ENCODE data around the gene AKAP8. TPM values are rescaled to one million over a fixed set of nuclear protein-coding genes. Genes with fewer than 3 reads are reported as not detected.
"Not testable (repeated sequence)": the region's sequence is repeated elsewhere in the genome, so short reads cannot be mapped to it uniquely, and the experiment has no call there.

The AKAP8 gene
- total and polyA plus RNA-seq, 3 experiments from 2014 or later = 22.3 to 59.8 (median 48.6) TPM

DNA sequence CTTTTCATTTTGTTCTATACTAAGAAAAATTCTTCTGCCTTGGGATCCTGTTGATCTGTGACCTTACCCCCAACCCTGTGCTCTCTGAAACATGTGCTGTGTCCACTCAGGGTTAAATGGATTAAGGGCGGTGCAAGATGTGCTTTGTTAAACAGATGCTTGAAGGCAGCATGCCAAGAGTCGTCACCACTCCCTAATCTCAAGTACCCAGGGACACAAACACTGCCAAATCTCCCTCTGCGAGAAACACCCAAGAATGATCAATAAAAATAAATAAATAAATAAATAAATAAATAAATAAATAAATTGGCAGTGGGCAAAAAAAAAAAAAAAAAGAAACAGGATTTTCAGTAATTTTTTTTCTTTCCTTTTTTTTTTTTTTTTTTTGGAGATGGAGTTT lies 15.8 kb downstream of the AKAP8 start:
- Mint-ChIP-seq H3K4me1 (peaks cover 5 to 11% (median 6%) of the 10 kb centered on the region in 3 donors), H3K36me3 (peaks cover 0 to 77% (median 8%) of the 10 kb centered on the region in 3 donors)
- DNase-seq; H3K4me3 Mint-ChIP-seq; H3K9me3 Mint-ChIP-seq; H3K4me1 ChIP-seq (ENCODE audit: insufficient read depth, low read length); H3K27ac Mint-ChIP-seq; H3K27ac ChIP-seq (ENCODE audit: low read depth, low read length); H3K27me3 Mint-ChIP-seq; H3K9me3 ChIP-seq (ENCODE audit: low read length); H3K4me3 ChIP-seq (ENCODE audit: low read length); H3K27me3 ChIP-seq (ENCODE audit: insufficient read depth, low read length, poor library complexity, severe bottlenecking): not testable (repeated sequence)
- POLR2A ChIA-PET = interaction anchor here (0.7 kb wide), 2 partner anchors 15 to 1332 kb away, joined by 3 to 7 read pairs; no protein-coding TSS in a partner anchor
- peaks cover 49% of the 10 kb centered on the region for H3K36me3 ChIP-seq (ENCODE audit: insufficient read depth, low read length)
- CTCF ChIA-PET = interaction anchor here (1.3 kb wide), 1 partner anchor 55 kb away, joined by 3 read pairs; the partner anchor contains the start of gene AKAP8L

DNA sequence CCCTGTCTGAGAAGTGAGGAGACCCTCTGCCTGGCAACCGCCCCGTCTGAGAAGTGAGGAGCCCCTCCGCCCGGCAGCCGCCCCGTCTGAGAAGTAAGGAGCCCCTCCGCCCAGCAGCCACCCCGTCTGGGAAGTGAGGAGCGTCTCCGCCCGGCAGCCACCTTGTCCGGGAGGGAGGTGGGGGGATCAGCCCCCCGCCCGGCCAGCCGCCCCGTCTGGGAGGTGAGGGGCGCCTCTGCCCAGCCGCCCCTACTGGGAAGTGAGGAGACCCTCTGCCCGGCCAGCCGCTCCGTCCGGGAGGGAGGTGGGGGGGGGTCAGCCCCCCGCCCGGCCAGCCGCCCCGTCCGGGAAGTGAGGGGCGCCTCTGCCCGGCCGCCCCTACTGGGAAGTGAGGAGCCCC lies 16.5 kb downstream of the AKAP8 start:
- H3K27ac Mint-ChIP-seq; H3K27me3 ChIP-seq (ENCODE audit: insufficient read depth, low read length, poor library complexity, severe bottlenecking); CTCF ChIA-PET; DNase-seq; H3K9me3 ChIP-seq (ENCODE audit: low read length); H3K9me3 Mint-ChIP-seq; H3K27ac ChIP-seq (ENCODE audit: low read depth, low read length); H3K4me3 ChIP-seq (ENCODE audit: low read length); H3K4me1 ChIP-seq (ENCODE audit: insufficient read depth, low read length); H3K27me3 Mint-ChIP-seq; H3K4me3 Mint-ChIP-seq: not testable (repeated sequence)
- peaks cover 5 to 11% (median 7%) of the 10 kb centered on the region in 3 donors for H3K4me1 Mint-ChIP-seq
- peaks cover 50% of the 10 kb centered on the region for H3K36me3 ChIP-seq (ENCODE audit: insufficient read depth, low read length)
- H3K36me3 Mint-ChIP-seq = peaks cover 7 to 77% (median 11%) of the 10 kb centered on the region in 3 donors
- POLR2A ChIA-PET = interaction anchor here (0.7 kb wide), 1 partner anchor 1333 kb away, joined by 3 read pairs; no protein-coding TSS in a partner anchor

DNA sequence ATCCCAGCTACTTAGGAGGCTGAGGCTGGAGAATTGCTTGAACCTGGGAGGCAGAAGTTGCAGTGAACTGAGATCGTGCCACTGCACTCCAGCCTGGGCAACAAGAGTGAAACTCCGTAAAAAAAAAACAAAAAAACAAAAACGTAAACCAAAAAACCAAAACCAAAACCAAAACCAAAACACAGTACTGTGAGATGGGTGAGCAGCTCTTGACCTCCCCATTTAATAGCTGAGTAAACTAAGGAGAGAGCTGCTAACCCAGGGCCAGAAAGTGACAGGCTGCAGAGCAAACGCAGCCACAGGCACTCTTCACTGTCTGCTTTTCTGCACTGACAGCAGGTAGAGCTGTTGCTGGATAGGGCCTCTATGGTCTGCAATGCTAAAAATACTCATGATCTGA lies 19.6 kb downstream of the AKAP8 start:
- H3K9me3 ChIP-seq (ENCODE audit: low read length); H3K27me3 Mint-ChIP-seq; H3K27me3 ChIP-seq (ENCODE audit: insufficient read depth, low read length, poor library complexity, severe bottlenecking); H3K4me3 ChIP-seq (ENCODE audit: low read length); POLR2A ChIA-PET; DNase-seq; H3K27ac ChIP-seq (ENCODE audit: low read depth, low read length); H3K9me3 Mint-ChIP-seq; H3K4me1 ChIP-seq (ENCODE audit: insufficient read depth, low read length): not testable (repeated sequence)
- Mint-ChIP-seq H3K36me3 (peaks cover 10 to 70% (median 16%) of the 10 kb centered on the region in 3 donors), H3K27ac (peak overlapping the region in 4 of 8 donors; percentile 21 to 76 (median 52)), H3K4me1 (peaks cover 5 to 11% (median 7%) of the 10 kb centered on the region in 3 donors), H3K4me3 (peak overlapping the region in 1 of 7 donors; percentile 32)
- CTCF ChIA-PET = interaction anchor here (1.0 to 1.2 kb wide), 3 partner anchors 9 to 38 kb away, joined by 3 to 4 read pairs (median 3); no protein-coding TSS in a partner anchor
- peaks cover 48% of the 10 kb centered on the region for H3K36me3 ChIP-seq (ENCODE audit: insufficient read depth, low read length)

- Mint-ChIP-seq H3K9me3 (no peaks in the 10 kb centered on the region), H3K27me3 (no peaks in the 10 kb centered on the region), H3K36me3 (peaks cover 10 to 76% (median 21%) of the 10 kb centered on the region in 3 donors), H3K4me1 (peaks cover 5 to 11% (median 7%) of the 10 kb centered on the region in 3 donors), H3K4me3 (no peak overlapping the region), H3K27ac (peak overlapping the region in 5 of 8 donors; percentile 29 to 75 (median 39))
- no peaks in the 10 kb centered on the region for H3K9me3 ChIP-seq (ENCODE audit: low read length)
- no peak overlapping the region for H3K27ac ChIP-seq (ENCODE audit: low read depth, low read length)
- H3K4me3 ChIP-seq (ENCODE audit: low read length) = no peak overlapping the region
- CTCF ChIA-PET = interaction anchor here (1.0 to 1.2 kb wide), 3 partner anchors 10 to 37 kb away, joined by 3 to 4 read pairs (median 3); no protein-coding TSS in a partner anchor
- POLR2A ChIA-PET = no interaction called here
- H3K4me1 ChIP-seq (ENCODE audit: insufficient read depth, low read length) = no peaks in the 10 kb centered on the region
- H3K36me3 ChIP-seq (ENCODE audit: insufficient read depth, low read length) = peaks cover 51% of the 10 kb centered on the region
- DNase-seq = no peak
- no peaks in the 10 kb centered on the region for H3K27me3 ChIP-seq (ENCODE audit: insufficient read depth, low read length, poor library complexity, severe bottlenecking)
These were observed 20.7 kb downstream of the AKAP8 start for GRCh38 chr19:15358918-15359317.

GRCh38 chr19:15357906-15358305 lies 21.7 kb downstream of the AKAP8 start:
- Histone ChIP-seq H3K4me3 (ENCODE audit: low read length) (no peak overlapping the region), H3K27ac (ENCODE audit: low read depth, low read length) (no peak overlapping the region), H3K4me1 (ENCODE audit: insufficient read depth, low read length) (no peaks in the 10 kb centered on the region), H3K36me3 (ENCODE audit: insufficient read depth, low read length) (peaks cover 51% of the 10 kb centered on the region), H3K9me3 (ENCODE audit: low read length) (no peaks in the 10 kb centered on the region), H3K27me3 (ENCODE audit: insufficient read depth, low read length, poor library complexity, severe bottlenecking) (no peaks in the 10 kb centered on the region)
- ChIA-PET POLR2A (no interaction called here), CTCF (interaction anchor here (0.7 kb wide), 1 partner anchor 90 kb away, joined by 3 read pairs; no protein-coding TSS in a partner anchor)
- Mint-ChIP-seq H3K27me3 (no peaks in the 10 kb centered on the region), H3K4me1 (peaks cover 5 to 11% (median 5%) of the 10 kb centered on the region in 3 donors), H3K9me3 (no peaks in the 10 kb centered on the region), H3K36me3 (peaks cover 10 to 79% (median 19%) of the 10 kb centered on the region in 3 donors), H3K4me3 (peak overlapping the region in 1 of 7 donors; percentile 16), H3K27ac (peak overlapping the region in 3 of 8 donors; percentile 5 to 70 (median 39))
- DNase-seq = no peak

- no peaks in the 10 kb centered on the region for H3K9me3 ChIP-seq (ENCODE audit: low read length)
- Mint-ChIP-seq H3K4me3 (no peak overlapping the region), H3K27me3 (no peaks in the 10 kb centered on the region), H3K36me3 (peaks cover 10 to 57% (median 19%) of the 10 kb centered on the region in 3 donors), H3K4me1 (peaks cover 0 to 2% (median 0%) of the 10 kb centered on the region in 3 donors), H3K27ac (peak overlapping the region in 1 of 8 donors; percentile 66), H3K9me3 (no peaks in the 10 kb centered on the region)
- H3K4me1 ChIP-seq (ENCODE audit: insufficient read depth, low read length) = no peaks in the 10 kb centered on the region
- POLR2A ChIA-PET = no interaction called here
- no peak for DNase-seq
- peaks cover 36% of the 10 kb centered on the region for H3K36me3 ChIP-seq (ENCODE audit: insufficient read depth, low read length)
- no peak overlapping the region for H3K27ac ChIP-seq (ENCODE audit: low read depth, low read length)
- no peak overlapping the region for H3K4me3 ChIP-seq (ENCODE audit: low read length)
- H3K27me3 ChIP-seq (ENCODE audit: insufficient read depth, low read length, poor library complexity, severe bottlenecking) = no peaks in the 10 kb centered on the region
- CTCF ChIA-PET = interaction anchor here (0.6 kb wide), 1 partner anchor 200 kb away, joined by 3 read pairs; no protein-coding TSS in a partner anchor
These were observed 24.9 kb downstream of the AKAP8 start for GRCh38 chr19:15354566-15355296.

- H3K9me3 ChIP-seq (ENCODE audit: low read length) = no peaks in the 10 kb centered on the region
- Mint-ChIP-seq H3K4me3 (no peak overlapping the region), H3K4me1 (peaks cover 0 to 2% (median 0%) of the 10 kb centered on the region in 3 donors), H3K27ac (peak overlapping the region in 1 of 8 donors; percentile 50), H3K9me3 (no peaks in the 10 kb centered on the region), H3K36me3 (peaks cover 10 to 49% (median 15%) of the 10 kb centered on the region in 3 donors), H3K27me3 (no peaks in the 10 kb centered on the region)
- no peak overlapping the region for H3K4me3 ChIP-seq (ENCODE audit: low read length)
- CTCF ChIA-PET = no interaction called here
- H3K36me3 ChIP-seq (ENCODE audit: insufficient read depth, low read length) = peaks cover 29% of the 10 kb centered on the region
- no peak for DNase-seq
- H3K27ac ChIP-seq (ENCODE audit: low read depth, low read length) = no peak overlapping the region
- H3K27me3 ChIP-seq (ENCODE audit: insufficient read depth, low read length, poor library complexity, severe bottlenecking) = no peaks in the 10 kb centered on the region
- no peaks in the 10 kb centered on the region for H3K4me1 ChIP-seq (ENCODE audit: insufficient read depth, low read length)
- POLR2A ChIA-PET = no interaction called here
These were observed 25.7 kb downstream of the AKAP8 start for GRCh38 chr19:15353908-15354307.

DNA sequence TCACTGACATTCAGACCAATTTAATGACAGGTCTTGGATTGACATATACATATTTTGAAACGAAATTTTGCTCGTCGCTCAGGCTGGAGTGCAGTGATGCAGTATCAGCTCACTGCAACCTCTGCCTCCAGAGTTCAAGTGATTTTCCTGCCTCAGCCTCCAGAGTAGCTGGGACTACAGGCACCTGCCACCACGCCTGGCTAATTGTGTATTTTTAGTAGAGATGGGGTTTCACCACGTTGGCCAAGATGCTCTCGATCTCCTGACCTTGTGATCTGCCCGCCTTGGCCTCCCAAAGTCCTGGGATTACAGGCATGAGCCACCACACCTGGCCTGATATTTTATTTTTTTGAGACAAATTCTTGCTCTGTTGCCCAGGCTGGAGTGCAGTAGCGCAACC lies 27.1 kb downstream of the AKAP8 start:
- DNase-seq; H3K9me3 Mint-ChIP-seq; H3K4me3 Mint-ChIP-seq; H3K4me1 ChIP-seq (ENCODE audit: insufficient read depth, low read length); POLR2A ChIA-PET; H3K27me3 ChIP-seq (ENCODE audit: insufficient read depth, low read length, poor library complexity, severe bottlenecking); CTCF ChIA-PET; H3K4me1 Mint-ChIP-seq; H3K27me3 Mint-ChIP-seq; H3K9me3 ChIP-seq (ENCODE audit: low read length); H3K4me3 ChIP-seq (ENCODE audit: low read length); H3K27ac ChIP-seq (ENCODE audit: low read depth, low read length): not testable (repeated sequence)
- Mint-ChIP-seq H3K36me3 (peaks cover 0 to 35% (median 9%) of the 10 kb centered on the region in 3 donors), H3K27ac (peak overlapping the region in 1 of 8 donors; percentile 14)
- H3K36me3 ChIP-seq (ENCODE audit: insufficient read depth, low read length) = peaks cover 16% of the 10 kb centered on the region
